HepG2 (cell line): ENCODE results near the gene ZNF800. TPM values are rescaled to one million over a fixed set of nuclear protein-coding genes. Genes with fewer than 3 reads are reported as not detected.

Source experiments
- ATAC-seq: fragments of 200-7000 bp; cut with Tn5 transposase; 3 replicates; pipeline ENCODE4 v1.9.1; 2020; ENCODE audit warnings: mild to moderate bottlenecking, moderate library complexity
- BruUV-seq: library from RNA; stranded (reverse); fragments of 400-500 nt; replicated peaks from 2 replicates; lab custom pipeline; 2021; lab: Mats Ljungman, UMichigan
- CTCF ChIA-PET: fragments of 300-600 bp; formaldehyde crosslinking; extraction: SDS; loops from one replicate; lab custom pipeline; 2021; ENCODE audit warnings: low total read pairs, inconsistent platforms, low intra/inter-chr PET ratio; lab: Yijun Ruan, JAX
- POLR2A ChIA-PET: fragments of 350-600 bp; sonication (Branson Sonifier 250); formaldehyde crosslinking; loops from one replicate; lab custom pipeline; 2020; ENCODE audit warnings: antibody characterized with exemption, inconsistent platforms; lab: Yijun Ruan, JAX
- DNase-seq: peaks from one replicate; pipeline ENCODE4 v3.0.0-alpha.2; 2015; ENCODE audit warnings: low spot score
- FAIRE-seq: peaks from 3 replicates; lab custom pipeline; 2011; peaks lifted over from hg19 to GRCh38; lab: Jason Lieb, UNC
- H2AFZ ChIP-seq: one replicate; pipeline ENCODE4 v1.6.1; 2011; ENCODE audit warnings: low read length, inconsistent platforms
- H3K27ac ChIP-seq: fragments of 300-600 bp; 3 replicates; pipeline ENCODE4 v1.8.0; 2011; ENCODE audit warnings: mixed run types, mild to moderate bottlenecking, mixed read lengths, low read length, inconsistent platforms; ENCODE audit not compliant: insufficient read depth; ENCODE audit errors: extremely low read length
- H3K27me3 ChIP-seq, 2 experiments: fragments of 200-600 bp in 1 of 2; 2 replicates in 1 of 2; 3 replicates in 1 of 2; pipeline versions ENCODE4 v1.6.0 to v1.8.0; 2011; ENCODE audit warnings: low read length in 2 of 2, mild to moderate bottlenecking in 2 of 2, moderate library complexity in 2 of 2, inconsistent platforms in 1 of 2; ENCODE audit not compliant: insufficient read depth in 2 of 2, control insufficient read depth in 1 of 2
- H3K36me3 ChIP-seq, 2 experiments: fragments of 200-600 bp in 1 of 2; replicated peaks in 1 of 2; 2 replicates in 1 of 2; 3 replicates in 1 of 2; pipeline versions ENCODE4 v1.5.1 to v1.8.0; 2011; ENCODE audit warnings: low read length in 2 of 2, inconsistent platforms in 1 of 2; ENCODE audit not compliant: insufficient read depth in 2 of 2, control insufficient read depth in 1 of 2
- H3K4me1 ChIP-seq: 2 replicates; pipeline ENCODE4 v1.5.1; 2012; ENCODE audit warnings: low read length, inconsistent platforms; ENCODE audit not compliant: insufficient read depth
- H3K4me2 ChIP-seq: 2 replicates; pipeline ENCODE4 v1.6.0; 2011; ENCODE audit warnings: low read depth, low read length, inconsistent platforms
- H3K4me3 ChIP-seq, 3 experiments: fragments of 200-600 bp in 1 of 3; sonication (generic), shearing (Covaris generic) in 1 of 3; replicated peaks in 1 of 3; 2 replicates each; pipeline ENCODE4 v1.5.1; 2011 to 2016; ENCODE audit warnings: low read length in 3 of 3, inconsistent platforms in 2 of 3, low read depth in 2 of 3, mild to moderate bottlenecking in 2 of 3, control low read depth in 1 of 3, mixed read lengths in 1 of 3; ENCODE audit not compliant: insufficient read depth in 1 of 3
- H3K79me2 ChIP-seq: one replicate; pipeline ENCODE4 v1.6.1; 2011; ENCODE audit warnings: low read length, inconsistent platforms; ENCODE audit not compliant: insufficient read depth
- H3K9ac ChIP-seq: 2 replicates; pipeline ENCODE4 v1.6.0; 2011; ENCODE audit warnings: mild to moderate bottlenecking, low read depth, low read length, inconsistent platforms; ENCODE audit not compliant: insufficient read depth
- H3K9me3 ChIP-seq: 2 replicates; pipeline ENCODE4 v1.5.1; 2012; ENCODE audit warnings: mild to moderate bottlenecking, low read length
- H4K20me1 ChIP-seq: 2 replicates; pipeline ENCODE4 v1.6.0; 2011; ENCODE audit warnings: inconsistent platforms, mild to moderate bottlenecking, low read length, moderate library complexity; ENCODE audit not compliant: insufficient read depth
- HNRNPH1 ChIP-seq: fragments of 200-400 bp; formaldehyde crosslinking; optimal IDR thresholded peaks from 2 replicates; pipeline ENCODE3; 2017; ENCODE audit warnings: mild to moderate bottlenecking, low read depth, low read length
- MAFK ChIP-seq, 2 experiments: IDR thresholded peaks in 1 of 2; conservative IDR thresholded peaks in 1 of 2; 2 replicates each; pipeline ENCODE4 v1.6.1; 2011; ENCODE audit warnings: improper control_type of control experiment in 2 of 2, low read length in 2 of 2
- RBFOX2 ChIP-seq: fragments of 200-400 bp; formaldehyde crosslinking; IDR thresholded peaks from 2 replicates; pipeline ENCODE4 v1.6.1; 2017; ENCODE audit warnings: low read depth, mild to moderate bottlenecking, low read length
- RBM22 ChIP-seq: fragments of 200-400 bp; formaldehyde crosslinking; optimal IDR thresholded peaks from 2 replicates; pipeline ENCODE3; 2017; ENCODE audit warnings: mild to moderate bottlenecking, low read length, moderate library complexity
- RFX5 ChIP-seq: IDR thresholded peaks from 2 replicates; pipeline ENCODE4 v1.6.1; 2011; ENCODE audit warnings: low read depth, low read length, improper control_type of control experiment
- WGBS: methylation state at CpG from one replicate; pipeline ENCODE4 v1.1.6; 2017; ENCODE audit warnings: low lambda C conversion rate; 5-methylcytosine and 5-hydroxymethylcytosine counted together
- in situ Hi-C: cut with HindIII; loops from 2 replicates; pipeline ENCODE4 v1.10.0; 2017; ENCODE audit warnings: low pct_unique_long_range_greater_than_20kb; ENCODE audit not compliant: extremely low pct_ligation_motif_present
- intact Hi-C: fragments of 100-400 bp; cut with micrococcal nuclease; formaldehyde crosslinking; loops from one replicate; pipeline ENCODE4 v1.10.0; 2022; ENCODE audit not compliant: unreplicated experiment
- polyA plus RNA-seq, 8 experiments: library from polyadenylated mRNA; depleted of rRNA in 3 of 8; stranded (reverse) in 7 of 8; unstranded in 1 of 8; fragments of >200 nt; fragmentation: Illumina TruSeq in 4 of 8; extraction: Trizol in 4 of 8; gene quantifications; 2 replicates each; pipeline versions ENCODE4 v1.2.1 to v1.2.3, GENCODE V29; 2011 to 2016; ENCODE audit warnings: low read depth in 4 of 8, missing spikeins in 1 of 8, mixed read lengths in 1 of 8; ENCODE audit not compliant: insufficient read depth in 1 of 8
- total RNA-seq, 5 experiments: library from RNA; depleted of rRNA; stranded (reverse); fragments of >200 nt; fragmentation: Illumina TruSeq; extraction: Trizol; gene quantifications; 2 replicates each; pipeline ENCODE4 v1.2.3, GENCODE V29; 2016; ENCODE audit warnings: low read depth in 1 of 5
- TF ChIP-seq, protein P1 (sequence below): sonication (generic); formaldehyde crosslinking; IDR thresholded peaks from 2 replicates; pipeline ENCODE4 v1.5.0; 2020; ENCODE audit warnings: mild to moderate bottlenecking, missing genetic modification reagents
- TF ChIP-seq, protein P2 (sequence below): IDR thresholded peaks from 2 replicates; pipeline ENCODE4 v1.6.1; 2016; ENCODE audit warnings: missing genetic modification reagents, missing compliant biosample characterization
- TF ChIP-seq, protein P3 (sequence below): sonication (generic); formaldehyde crosslinking; IDR thresholded peaks from 2 replicates; pipeline ENCODE4 v1.4.0; 2020; ENCODE audit warnings: missing genetic modification reagents

Gene ZNF800
- total and polyA plus RNA-seq, 2 of the 13 experiments (the other 11 are each of a cell fraction or from before 2014, with no cell fraction given): 7.1 to 12.7 TPM

DNA sequence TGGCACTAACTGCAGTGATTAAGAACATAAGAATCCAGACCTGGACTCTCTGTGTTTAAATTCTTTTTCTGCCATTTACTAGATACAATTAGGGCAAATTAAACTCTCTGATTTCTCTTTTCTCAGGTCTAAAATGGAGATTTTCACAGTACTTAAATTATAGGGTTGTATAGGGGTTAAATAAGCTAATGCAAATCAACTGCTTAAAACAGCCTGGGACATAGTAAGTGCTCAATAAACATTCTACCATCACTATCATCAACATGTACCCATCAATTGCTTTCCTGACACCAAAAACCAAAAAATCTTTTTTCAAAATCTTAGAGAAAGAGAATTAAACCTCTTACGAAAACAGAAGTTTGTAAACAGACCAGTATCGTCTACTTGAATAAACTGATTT is 4.5 kb downstream of the ZNF800 start (continued):
- TF ChIP-seq, protein P1, sequence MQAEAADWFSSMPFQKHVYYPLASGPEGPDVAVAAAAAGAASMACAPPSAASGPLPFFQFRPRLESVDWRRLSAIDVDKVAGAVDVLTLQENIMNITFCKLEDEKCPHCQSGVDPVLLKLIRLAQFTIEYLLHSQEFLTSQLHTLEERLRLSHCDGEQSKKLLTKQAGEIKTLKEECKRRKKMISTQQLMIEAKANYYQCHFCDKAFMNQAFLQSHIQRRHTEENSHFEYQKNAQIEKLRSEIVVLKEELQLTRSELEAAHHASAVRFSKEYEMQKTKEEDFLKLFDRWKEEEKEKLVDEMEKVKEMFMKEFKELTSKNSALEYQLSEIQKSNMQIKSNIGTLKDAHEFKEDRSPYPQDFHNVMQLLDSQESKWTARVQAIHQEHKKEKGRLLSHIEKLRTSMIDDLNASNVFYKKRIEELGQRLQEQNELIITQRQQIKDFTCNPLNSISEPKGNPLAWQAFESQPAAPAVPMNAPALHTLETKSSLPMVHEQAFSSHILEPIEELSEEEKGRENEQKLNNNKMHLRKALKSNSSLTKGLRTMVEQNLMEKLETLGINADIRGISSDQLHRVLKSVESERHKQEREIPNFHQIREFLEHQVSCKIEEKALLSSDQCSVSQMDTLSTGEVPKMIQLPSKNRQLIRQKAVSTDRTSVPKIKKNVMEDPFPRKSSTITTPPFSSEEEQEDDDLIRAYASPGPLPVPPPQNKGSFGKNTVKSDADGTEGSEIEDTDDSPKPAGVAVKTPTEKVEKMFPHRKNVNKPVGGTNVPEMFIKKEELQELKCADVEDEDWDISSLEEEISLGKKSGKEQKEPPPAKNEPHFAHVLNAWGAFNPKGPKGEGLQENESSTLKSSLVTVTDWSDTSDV (CRISPR knock-in tag): no peak
- TF ChIP-seq, protein P2, sequence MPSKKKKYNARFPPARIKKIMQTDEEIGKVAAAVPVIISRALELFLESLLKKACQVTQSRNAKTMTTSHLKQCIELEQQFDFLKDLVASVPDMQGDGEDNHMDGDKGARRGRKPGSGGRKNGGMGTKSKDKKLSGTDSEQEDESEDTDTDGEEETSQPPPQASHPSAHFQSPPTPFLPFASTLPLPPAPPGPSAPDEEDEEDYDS: no peak

DNA sequence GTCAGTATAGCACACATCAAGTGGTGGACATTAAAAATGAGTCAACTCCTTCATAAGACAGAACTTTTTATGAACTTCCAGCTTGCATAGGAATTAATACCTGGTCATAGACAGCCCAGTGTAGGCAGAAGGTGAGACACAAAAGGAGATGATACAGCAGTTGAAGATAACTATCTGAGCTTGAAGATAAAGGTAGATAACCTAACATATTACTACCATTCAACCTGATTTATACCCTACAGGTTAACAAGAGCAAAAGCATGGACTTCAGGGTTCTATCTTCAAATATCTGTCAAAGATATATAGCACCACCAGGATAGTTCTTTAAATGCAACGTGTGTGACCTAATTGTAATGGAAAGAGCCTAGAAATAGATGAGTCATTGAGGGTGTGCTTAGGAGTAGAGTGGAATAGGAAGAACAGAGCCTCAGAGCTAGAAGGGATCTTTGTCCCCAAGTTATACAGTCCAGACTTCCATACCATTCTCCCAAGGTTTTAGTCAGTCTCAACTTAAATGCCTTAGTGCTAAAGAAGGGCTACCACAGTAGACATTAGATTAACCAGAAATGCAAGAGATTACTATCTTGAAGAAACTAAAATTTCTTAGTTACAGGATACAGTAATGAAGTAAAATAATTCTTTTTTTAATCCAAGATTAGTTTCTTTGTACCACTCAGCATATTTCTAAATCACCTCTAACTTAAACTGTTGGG is 9.2 kb downstream of the ZNF800 start:
- H3K79me2 ChIP-seq: peaks cover 58% of the 10 kb centered on the region
- H2AFZ ChIP-seq: no peak overlapping the region
- H3K4me2 ChIP-seq: no peak overlapping the region
- H3K9me3 ChIP-seq: no peaks in the 10 kb centered on the region
- no peaks in the 10 kb centered on the region; the same call in 1 of the 2 replicates for H4K20me1 ChIP-seq
- ATAC-seq (peak; percentile 52), FAIRE-seq (no peak), DNase-seq (no peak)
- H3K9ac ChIP-seq: no peak overlapping the region
- peaks cover 3 to 16% of the 10 kb centered on the region in 2 experiments; a peak in 4 of 5 replicates for H3K36me3 ChIP-seq
- no peak overlapping the region for H3K4me3 ChIP-seq
- H3K27me3 ChIP-seq: no peaks in the 10 kb centered on the region
- POLR2A ChIA-PET: interaction anchor here (1.1 to 1.7 kb wide), 2 partner anchors 9 to 10 kb away, joined by 3 to 7 read pairs; partner anchors contain the start of gene ZNF800
- in situ Hi-C loops: no loop called here
- BruUV-seq: no TSS peak
- CTCF ChIA-PET: no interaction called here
- H3K27ac ChIP-seq: no peak overlapping the region
- TF ChIP-seq RBFOX2 (0 out of 2 replicates have a peak, but pooled peaks have one; percentile 25), RFX5 (peak; percentile 57; the same call in 1 of the 2 replicates), MAFK (conservative IDR thresholded peaks at IDR 0.05 in 1 of 2, IDR thresholded peaks at IDR 0.05 in 1 of 2; ENCODE audit: low read length in 2 of 2) (peak in 1 of 2 experiments; percentile 13; a peak in 1 of 4 replicates), HNRNPH1 (no peak), RBM22 (no peak)
- TF ChIP-seq, protein P3, sequence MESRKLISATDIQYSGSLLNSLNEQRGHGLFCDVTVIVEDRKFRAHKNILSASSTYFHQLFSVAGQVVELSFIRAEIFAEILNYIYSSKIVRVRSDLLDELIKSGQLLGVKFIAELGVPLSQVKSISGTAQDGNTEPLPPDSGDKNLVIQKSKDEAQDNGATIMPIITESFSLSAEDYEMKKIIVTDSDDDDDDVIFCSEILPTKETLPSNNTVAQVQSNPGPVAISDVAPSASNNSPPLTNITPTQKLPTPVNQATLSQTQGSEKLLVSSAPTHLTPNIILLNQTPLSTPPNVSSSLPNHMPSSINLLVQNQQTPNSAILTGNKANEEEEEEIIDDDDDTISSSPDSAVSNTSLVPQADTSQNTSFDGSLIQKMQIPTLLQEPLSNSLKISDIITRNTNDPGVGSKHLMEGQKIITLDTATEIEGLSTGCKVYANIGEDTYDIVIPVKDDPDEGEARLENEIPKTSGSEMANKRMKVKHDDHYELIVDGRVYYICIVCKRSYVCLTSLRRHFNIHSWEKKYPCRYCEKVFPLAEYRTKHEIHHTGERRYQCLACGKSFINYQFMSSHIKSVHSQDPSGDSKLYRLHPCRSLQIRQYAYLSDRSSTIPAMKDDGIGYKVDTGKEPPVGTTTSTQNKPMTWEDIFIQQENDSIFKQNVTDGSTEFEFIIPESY (CRISPR knock-in tag): no peak
- WGBS: 87% methylated on average over 1 of the region's 1 CpG
- intact Hi-C loops: no loop called here
- H3K4me1 ChIP-seq: peaks cover 12% of the 10 kb centered on the region; the same call in 1 of the 2 replicates
